Upper lobe of left lung (tissue), 4 donors: ENCODE measurements around the gene MAGEF1.

ENCODE experiments used
- POLR2A ChIP-seq, 4 donors: fragments of 450-650 bp; IDR thresholded peaks; one replicate each; pipeline ENCODE4 v1.5.1; 2016 to 2017; ENCODE audit warnings: antibody characterized with exemption in 4 of 4, mild to moderate bottlenecking in 2 of 4
- TF ChIP-seq, protein P1 (sequence below), 6 experiments: fragments of 450-650 bp in 4 of 6; fragments of 200-600 bp in 2 of 6; sonication (generic) in 2 of 6; IDR thresholded peaks; one replicate each; pipeline ENCODE4 v1.5.1; 2016 to 2019; ENCODE audit warnings: antibody characterized with exemption in 6 of 6

- TF ChIP-seq, protein P1, sequence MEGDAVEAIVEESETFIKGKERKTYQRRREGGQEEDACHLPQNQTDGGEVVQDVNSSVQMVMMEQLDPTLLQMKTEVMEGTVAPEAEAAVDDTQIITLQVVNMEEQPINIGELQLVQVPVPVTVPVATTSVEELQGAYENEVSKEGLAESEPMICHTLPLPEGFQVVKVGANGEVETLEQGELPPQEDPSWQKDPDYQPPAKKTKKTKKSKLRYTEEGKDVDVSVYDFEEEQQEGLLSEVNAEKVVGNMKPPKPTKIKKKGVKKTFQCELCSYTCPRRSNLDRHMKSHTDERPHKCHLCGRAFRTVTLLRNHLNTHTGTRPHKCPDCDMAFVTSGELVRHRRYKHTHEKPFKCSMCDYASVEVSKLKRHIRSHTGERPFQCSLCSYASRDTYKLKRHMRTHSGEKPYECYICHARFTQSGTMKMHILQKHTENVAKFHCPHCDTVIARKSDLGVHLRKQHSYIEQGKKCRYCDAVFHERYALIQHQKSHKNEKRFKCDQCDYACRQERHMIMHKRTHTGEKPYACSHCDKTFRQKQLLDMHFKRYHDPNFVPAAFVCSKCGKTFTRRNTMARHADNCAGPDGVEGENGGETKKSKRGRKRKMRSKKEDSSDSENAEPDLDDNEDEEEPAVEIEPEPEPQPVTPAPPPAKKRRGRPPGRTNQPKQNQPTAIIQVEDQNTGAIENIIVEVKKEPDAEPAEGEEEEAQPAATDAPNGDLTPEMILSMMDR (IDR thresholded peaks at IDR 0.05): no peak
- TF ChIP-seq POLR2A (IDR thresholded peaks at IDR 0.05): no peak
These were observed 44.5 kb upstream of the MAGEF1 start for GRCh38 chr3:184756151-184757021.
